PC-9 (cell line): ENCODE results near the gene LRRC4C. TPM values are rescaled to one million over a fixed set of nuclear protein-coding genes. Genes with fewer than 3 reads are reported as not detected.

ENCODE experiments used
- BruUV-seq: library from RNA; stranded (reverse); fragments of 400-500 nt; replicated peaks from 2 replicates; lab custom pipeline; 2021; lab: Mats Ljungman, UMichigan
- CTCF ChIA-PET: fragments of 300-600 bp; sonication (Branson Sonifier 250); formaldehyde crosslinking; loops from one replicate; lab custom pipeline; 2022; ENCODE audit warnings: antibody characterized with exemption; lab: Charles Lee
- POLR2A ChIA-PET: fragments of 300-600 bp; sonication (Branson Sonifier 250); formaldehyde crosslinking; loops from one replicate; lab custom pipeline; 2022; ENCODE audit warnings: antibody characterized with exemption; ENCODE audit not compliant: unreplicated experiment; lab: Charles Lee
- DNase-seq, 2 experiments: peaks; one replicate each; pipeline versions ENCODE4 v3.0.0 to v3.0.0-alpha.2; 2015 to 2022; ENCODE audit warnings: mixed read lengths in 1 of 2
- H2AFZ ChIP-seq: fragments of 200-600 bp; sonication (generic); 2 replicates; pipeline ENCODE4 v1.8.1; 2017; ENCODE audit warnings: antibody characterized with exemption
- H3F3A ChIP-seq: fragments of 200-600 bp; sonication (generic); 2 replicates; pipeline ENCODE4 v1.8.1; 2017; ENCODE audit warnings: antibody characterized with exemption, mild to moderate bottlenecking, low read depth; ENCODE audit not compliant: insufficient read depth
- H3K27ac ChIP-seq: fragments of 200-600 bp; sonication (generic); 2 replicates; pipeline ENCODE4 v1.6.1; 2016; ENCODE audit warnings: mixed run types
- H3K27me3 ChIP-seq: fragments of 200-600 bp; sonication (generic); 2 replicates; pipeline ENCODE4 v1.6.1; 2016; ENCODE audit warnings: low read depth, mixed run types; ENCODE audit not compliant: insufficient read depth
- H3K36me3 ChIP-seq: fragments of 200-600 bp; sonication (generic); 2 replicates; pipeline ENCODE4 v1.6.1; 2016; ENCODE audit warnings: low read depth, mixed run types
- H3K4me1 ChIP-seq: fragments of 200-600 bp; sonication (generic); replicated peaks from 2 replicates; pipeline ENCODE4 v1.6.1; 2016; ENCODE audit warnings: mixed run types; ENCODE audit not compliant: insufficient read depth
- H3K4me2 ChIP-seq: fragments of 200-600 bp; sonication (generic); 2 replicates; pipeline ENCODE4 v1.6.1; 2017; ENCODE audit warnings: mixed run types
- H3K4me3 ChIP-seq: fragments of 200-600 bp; sonication (generic); 2 replicates; pipeline ENCODE4 v1.6.1; 2016; ENCODE audit warnings: mixed run types
- H3K79me2 ChIP-seq: fragments of 200-600 bp; sonication (generic); 2 replicates; pipeline ENCODE4 v1.6.1; 2017; ENCODE audit warnings: low read depth, mixed run types
- H3K9me2 ChIP-seq: fragments of 200-600 bp; sonication (generic); 2 replicates; pipeline ENCODE4 v1.8.1; 2017; ENCODE audit warnings: mild to moderate bottlenecking; ENCODE audit not compliant: insufficient read depth
- H3K9me3 ChIP-seq: fragments of 200-600 bp; sonication (generic); 2 replicates; pipeline ENCODE4 v1.8.1; 2016; ENCODE audit warnings: low read depth; ENCODE audit not compliant: insufficient read depth
- H4K20me1 ChIP-seq: fragments of 200-600 bp; sonication (generic); 2 replicates; pipeline ENCODE4 v1.8.1; 2017; ENCODE audit not compliant: insufficient read depth
- CTCF ChIP-seq: fragments of 200-600 bp; sonication (generic); conservative IDR thresholded peaks from 2 replicates; pipeline ENCODE4 v1.6.1; 2017; ENCODE audit warnings: mixed run types, antibody characterized with exemption, mild to moderate bottlenecking, moderate library complexity
- EZH2 ChIP-seq: fragments of 200-600 bp; sonication (generic); IDR thresholded peaks from 2 replicates; pipeline ENCODE4 v1.8.0; 2017; ENCODE audit warnings: antibody characterized with exemption, low read depth
- intact Hi-C: fragments of 100-400 bp; cut with micrococcal nuclease; formaldehyde crosslinking; loops from one replicate; pipeline ENCODE4 v1.10.0; 2022; ENCODE audit not compliant: unreplicated experiment
- total RNA-seq: library from RNA; stranded (reverse); gene quantifications from 2 replicates; pipeline ENCODE4 v1.2.3, GENCODE V29; 2021

The LRRC4C gene
- total RNA-seq, 1 experiment from 2014 or later, result not detected

DNA sequence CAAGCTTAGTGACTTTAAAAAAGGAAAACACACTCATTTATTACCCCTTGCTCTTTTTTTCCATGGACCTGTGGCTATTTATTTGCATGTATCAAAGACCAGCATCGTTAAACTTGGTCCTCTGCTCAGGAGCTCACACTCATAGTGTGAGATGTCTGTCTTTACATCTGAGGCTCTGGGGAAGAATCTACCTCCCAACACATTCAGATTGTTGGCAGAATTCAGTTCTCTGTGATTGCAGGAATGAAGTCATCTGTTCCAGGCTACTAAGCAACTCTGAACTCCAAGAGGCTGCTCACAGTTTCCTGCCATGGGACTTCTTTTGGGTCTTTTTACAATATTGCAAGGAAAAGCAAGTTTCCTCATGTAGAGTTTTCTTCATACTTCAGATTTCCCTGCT, 138.8 kb downstream of the LRRC4C start:
- Histone ChIP-seq H3K9me2 (no peaks in the 10 kb centered on the region), H3K4me1 (no peaks in the 10 kb centered on the region), H3K36me3 (no peaks in the 10 kb centered on the region), H3K4me2 (no peak overlapping the region), H3K9me3 (no peaks in the 10 kb centered on the region), H3K4me3 (no peak overlapping the region), H3K27me3 (no peaks in the 10 kb centered on the region), H3K79me2 (no peaks in the 10 kb centered on the region), H4K20me1 (no peaks in the 10 kb centered on the region), H3K27ac (no peak overlapping the region), H2AFZ (no peak overlapping the region), H3F3A (no peaks in the 10 kb centered on the region)
- POLR2A ChIA-PET, result no interaction called here
- no peak for DNase-seq
- TF ChIP-seq CTCF (no peak), EZH2 (no peak)
- no TSS peak for BruUV-seq
- CTCF ChIA-PET, result no interaction called here
- intact Hi-C loops, result no loop called here

DNA sequence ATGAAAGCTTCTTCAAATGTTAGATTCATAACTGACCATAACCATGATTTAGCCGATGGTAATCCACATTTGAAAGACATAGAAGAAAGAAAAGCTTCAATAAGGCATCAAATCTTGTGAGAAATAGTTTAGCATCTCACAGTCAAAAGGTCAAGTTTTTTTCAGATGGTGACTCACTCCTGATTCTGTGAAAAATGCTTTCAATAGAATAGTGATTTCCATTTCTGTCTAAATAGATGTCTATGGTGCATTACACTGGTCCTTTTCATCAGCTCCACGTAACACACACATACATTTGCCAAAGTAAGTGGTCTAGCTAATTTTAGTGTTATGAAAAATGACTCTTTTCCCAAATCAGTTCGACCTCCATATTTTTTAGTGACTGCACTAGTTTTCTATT, 139.2 kb downstream of the LRRC4C start:
- Histone ChIP-seq H3F3A (no peaks in the 10 kb centered on the region), H3K9me3 (no peaks in the 10 kb centered on the region), H3K27ac (no peak overlapping the region), H3K4me1 (no peaks in the 10 kb centered on the region), H3K4me2 (no peak overlapping the region), H3K9me2 (no peaks in the 10 kb centered on the region), H3K79me2 (no peaks in the 10 kb centered on the region), H3K4me3 (no peak overlapping the region), H3K36me3 (no peaks in the 10 kb centered on the region), H2AFZ (no peak overlapping the region), H4K20me1 (no peaks in the 10 kb centered on the region), H3K27me3 (no peaks in the 10 kb centered on the region)
- intact Hi-C loops, result no loop called here
- ChIA-PET POLR2A (no interaction called here), CTCF (no interaction called here)
- no peak for TF ChIP-seq EZH2
- TF ChIP-seq CTCF, result no peak
- BruUV-seq, result no TSS peak
- no peak for DNase-seq

- Histone ChIP-seq H3K4me2 (no peak overlapping the region), H3K36me3 (no peaks in the 10 kb centered on the region), H3K9me2 (no peaks in the 10 kb centered on the region), H3K9me3 (no peaks in the 10 kb centered on the region), H3F3A (no peaks in the 10 kb centered on the region), H2AFZ (no peak overlapping the region), H3K27ac (no peak overlapping the region), H4K20me1 (no peaks in the 10 kb centered on the region), H3K79me2 (no peaks in the 10 kb centered on the region), H3K27me3 (no peaks in the 10 kb centered on the region), H3K4me1 (no peaks in the 10 kb centered on the region), H3K4me3 (no peak overlapping the region)
- POLR2A ChIA-PET, result no interaction called here
- no peak for DNase-seq
- CTCF ChIA-PET, result no interaction called here
- intact Hi-C loops, result no loop called here
- no TSS peak for BruUV-seq
- TF ChIP-seq EZH2 (no peak), CTCF (no peak)
These were observed 140.0 kb downstream of the LRRC4C start for GRCh38 chr11:41319434-41319833.
